GM10266 (cell line): Measurements from ENCODE around the gene GGA1.
A peak's percentile ranks its signal among the peaks of the same experiment; 100 is the strongest.

Source experiments
- DNase-seq: peaks from one replicate; pipeline ENCODE4 v3.0.0; 2012; ENCODE audit errors: extremely low spot score
- TF ChIP-seq, protein P1 (sequence below): IDR thresholded peaks from 2 replicates; pipeline ENCODE4 v1.5.1; 2012; ENCODE audit warnings: mild to moderate bottlenecking, low read depth; ENCODE audit not compliant: control insufficient read depth, insufficient read depth; ENCODE audit errors: missing control alignments

Gene GGA1

DNA sequence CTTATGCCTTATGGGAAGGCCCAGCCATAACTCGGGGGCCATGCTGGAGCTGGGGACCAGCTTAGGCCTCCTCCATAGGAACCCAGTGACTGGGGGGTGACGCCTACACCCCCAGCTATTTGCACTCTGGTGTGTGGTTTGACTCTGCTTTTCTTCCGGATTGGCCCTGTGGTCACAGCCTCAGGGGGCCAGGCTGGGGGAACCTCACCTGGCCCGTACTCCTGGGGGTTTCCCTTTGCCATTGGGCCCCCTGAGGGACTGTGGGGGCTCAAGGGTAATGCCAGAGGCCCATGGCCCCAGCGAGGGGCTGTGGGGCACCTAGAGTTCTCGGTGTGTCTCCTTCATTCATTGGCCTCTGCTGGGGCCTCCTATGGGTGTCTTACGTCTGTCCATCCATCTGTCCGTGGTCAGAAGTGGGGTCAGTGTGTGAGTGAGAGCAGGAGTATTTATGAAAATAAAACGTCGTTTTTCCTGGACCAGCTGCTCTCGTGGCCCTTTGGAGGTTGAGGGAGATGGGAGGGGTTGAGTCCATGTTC lies 24.5 kb downstream of the GGA1 start:
- peak; percentile 89 for DNase-seq
- TF ChIP-seq, protein P1, sequence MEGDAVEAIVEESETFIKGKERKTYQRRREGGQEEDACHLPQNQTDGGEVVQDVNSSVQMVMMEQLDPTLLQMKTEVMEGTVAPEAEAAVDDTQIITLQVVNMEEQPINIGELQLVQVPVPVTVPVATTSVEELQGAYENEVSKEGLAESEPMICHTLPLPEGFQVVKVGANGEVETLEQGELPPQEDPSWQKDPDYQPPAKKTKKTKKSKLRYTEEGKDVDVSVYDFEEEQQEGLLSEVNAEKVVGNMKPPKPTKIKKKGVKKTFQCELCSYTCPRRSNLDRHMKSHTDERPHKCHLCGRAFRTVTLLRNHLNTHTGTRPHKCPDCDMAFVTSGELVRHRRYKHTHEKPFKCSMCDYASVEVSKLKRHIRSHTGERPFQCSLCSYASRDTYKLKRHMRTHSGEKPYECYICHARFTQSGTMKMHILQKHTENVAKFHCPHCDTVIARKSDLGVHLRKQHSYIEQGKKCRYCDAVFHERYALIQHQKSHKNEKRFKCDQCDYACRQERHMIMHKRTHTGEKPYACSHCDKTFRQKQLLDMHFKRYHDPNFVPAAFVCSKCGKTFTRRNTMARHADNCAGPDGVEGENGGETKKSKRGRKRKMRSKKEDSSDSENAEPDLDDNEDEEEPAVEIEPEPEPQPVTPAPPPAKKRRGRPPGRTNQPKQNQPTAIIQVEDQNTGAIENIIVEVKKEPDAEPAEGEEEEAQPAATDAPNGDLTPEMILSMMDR = no peak

DNA sequence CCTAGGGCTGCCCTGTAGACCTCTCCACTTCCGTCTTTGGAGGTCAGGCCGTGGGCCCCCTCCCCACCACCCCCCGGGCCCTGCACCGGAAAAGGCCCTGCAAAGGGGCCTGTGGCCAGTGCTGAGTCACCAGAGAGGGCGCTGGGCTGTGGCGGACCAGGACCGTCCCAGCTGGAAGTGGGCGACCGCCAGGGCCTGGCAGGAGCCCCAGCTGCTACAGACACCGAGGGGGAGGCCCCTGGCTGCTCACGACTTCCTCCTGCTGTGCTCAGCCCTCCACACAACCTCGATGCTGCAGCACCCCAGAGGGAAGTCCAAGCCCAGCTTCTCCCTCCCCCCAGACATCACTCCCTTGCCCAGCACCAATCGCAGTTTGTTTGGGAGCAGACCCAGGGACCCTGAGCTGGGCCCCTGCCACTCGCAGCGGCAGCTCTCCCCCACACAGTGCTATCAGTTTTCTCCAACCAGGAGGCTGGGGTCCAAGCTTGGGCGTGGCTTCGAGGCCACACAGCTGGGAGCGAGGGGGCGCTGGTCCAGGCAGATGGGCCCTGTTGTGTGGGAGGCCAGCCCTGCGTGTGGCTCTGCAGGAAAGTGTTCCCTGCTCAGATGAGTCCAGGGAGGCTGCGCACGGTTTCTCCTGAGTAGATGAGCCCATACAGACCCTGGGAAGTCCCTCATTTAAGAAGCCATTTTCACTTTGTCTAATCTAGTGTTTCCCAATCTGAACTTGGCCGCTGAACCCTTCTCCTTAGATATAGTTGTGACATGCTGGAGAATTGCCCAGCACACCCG lies 25.2 kb downstream of the GGA1 start:
- peak; percentile 89 for DNase-seq

DNA sequence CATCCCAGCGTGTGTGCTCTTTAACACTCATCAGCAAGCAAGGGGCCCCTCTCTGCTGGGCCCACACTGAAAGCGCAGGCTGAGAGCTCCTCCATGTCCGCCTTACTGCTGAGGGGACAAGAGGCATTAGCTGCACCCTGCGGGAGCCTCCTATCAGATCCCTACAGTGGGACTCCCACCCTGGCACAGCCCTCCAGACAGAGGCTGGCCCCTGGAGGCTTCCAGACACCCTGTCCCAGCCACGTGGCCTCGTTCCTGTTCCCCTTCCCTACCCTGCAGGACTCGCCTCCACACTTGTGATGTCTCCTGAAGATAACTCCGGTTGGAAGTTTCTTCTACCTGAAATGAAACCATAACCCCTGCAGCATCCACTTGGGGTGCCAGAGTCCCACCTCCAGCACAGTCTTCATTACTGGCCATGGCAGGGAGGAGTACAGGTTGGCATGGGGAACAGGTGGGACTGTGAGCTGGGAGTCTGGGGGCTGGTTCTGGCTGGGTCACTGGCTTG lies 25.8 kb downstream of the GGA1 start:
- no peak for DNase-seq
- TF ChIP-seq, protein P1 = peak; percentile 26

More for the DNA sequence above, 25.2 kb downstream of the GGA1 start:
- TF ChIP-seq, protein P1 = peak; percentile 52

DNA sequence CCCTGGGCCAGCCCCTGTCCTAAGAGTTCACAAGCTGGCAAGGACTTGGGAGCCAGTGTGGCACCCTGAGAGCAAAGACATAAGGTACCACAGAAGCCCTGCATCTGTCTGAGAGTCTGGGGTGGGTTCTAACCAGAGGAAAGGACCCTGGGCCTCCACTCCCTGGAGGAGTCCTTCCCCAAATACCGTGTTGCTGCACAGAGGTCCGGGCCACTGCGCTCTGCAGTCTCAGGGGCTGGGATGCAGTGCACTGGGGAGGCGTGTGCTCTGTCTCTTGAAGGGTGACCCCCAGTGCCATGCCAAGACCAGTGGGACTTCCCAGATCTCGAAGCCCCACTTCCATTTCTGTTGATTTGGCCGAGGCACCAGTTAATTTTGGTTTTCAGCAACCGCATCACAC lies 26.5 kb downstream of the GGA1 start:
- TF ChIP-seq, protein P1 = no peak
- DNase-seq = no peak

DNA sequence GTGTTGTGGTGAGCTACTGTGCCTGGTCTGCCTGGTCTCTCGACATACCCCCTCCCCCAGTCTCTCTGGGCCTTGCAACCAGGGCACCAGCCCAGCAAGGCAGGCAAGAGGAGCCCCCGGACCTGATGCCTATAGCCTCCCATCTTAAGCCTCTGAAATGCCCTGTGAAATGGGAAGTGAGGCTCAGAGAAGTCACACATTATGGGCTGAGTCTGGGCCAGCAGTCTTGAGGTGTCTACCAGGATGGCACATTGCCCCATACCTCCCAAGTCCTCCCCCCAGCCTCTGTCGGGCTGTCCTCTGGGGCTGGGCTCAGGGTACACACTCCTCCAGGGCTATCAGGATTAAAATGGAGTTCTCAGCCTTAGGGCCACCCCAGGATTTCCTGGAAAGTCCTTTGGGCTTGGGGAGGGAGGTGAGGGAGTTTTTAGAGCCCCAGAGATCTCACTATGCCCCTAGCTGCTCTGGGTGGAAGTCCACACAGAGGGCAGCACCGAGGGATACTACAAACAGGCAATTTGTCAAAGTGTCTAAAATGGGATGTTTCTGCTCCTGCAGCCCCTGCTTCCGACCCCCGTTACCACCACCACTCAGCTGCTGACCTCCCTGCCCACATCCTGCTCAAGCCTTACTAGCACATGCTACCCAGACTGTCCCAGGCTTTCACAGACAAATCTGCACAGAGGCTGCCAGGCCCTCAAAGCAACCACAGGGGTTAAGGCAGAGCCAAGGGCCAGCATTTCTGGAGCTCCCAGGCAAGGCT lies 27.7 kb downstream of the GGA1 start:
- DNase-seq = peak; percentile 40
- TF ChIP-seq, protein P1 = peak; percentile 31

DNA sequence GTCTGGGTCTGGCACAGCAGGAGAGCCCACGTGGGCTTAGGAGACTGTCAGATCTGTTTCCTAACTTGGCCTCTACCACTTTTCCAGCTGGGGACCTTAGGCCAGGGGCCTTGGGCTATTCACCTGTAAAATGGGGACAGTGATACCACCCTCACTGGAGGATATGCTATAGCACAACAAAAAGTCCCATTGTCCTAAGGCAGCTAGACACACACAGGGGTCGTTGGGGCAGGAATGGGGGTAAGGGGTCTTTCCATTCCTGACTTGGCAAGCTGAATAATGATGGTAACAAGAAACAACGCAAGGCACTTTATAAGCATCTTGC lies 28.3 kb downstream of the GGA1 start:
- TF ChIP-seq, protein P1 = no peak
- no peak for DNase-seq
